ENCODE results near the gene RRP7A. TPM values are rescaled to one million over a fixed set of nuclear protein-coding genes. Genes with fewer than 3 reads are reported as not detected.

RRP7A gene
- total RNA-seq, 1 donor from 2014 or later: 20.6 TPM

Small RNAs within 50 kb of the gene (small RNA-seq; reads per million reads assigned to genes)
- gene RN7SKP80 (not detected), gene RNU6-513P (not detected)

Other genes with a start within 250 kb of the RRP7A start
- gene TCF20, start 249.1 kb downstream of the RRP7A start, total RNA-seq: 30.4 TPM
- 1.7 TPM for gene NFAM1, start 87.4 kb downstream of the RRP7A start, total RNA-seq
- 4.4 TPM for gene SERHL2, start 34.2 kb upstream of the RRP7A start, total RNA-seq
- 34.9 TPM for gene POLDIP3, start 95.1 kb upstream of the RRP7A start, total RNA-seq
- not detected for gene ATP5MGL, start 120.8 kb upstream of the RRP7A start, total RNA-seq
- 174 TPM for gene CYB5R3, start 129.6 kb upstream of the RRP7A start, total RNA-seq
- gene A4GALT, start 201.1 kb upstream of the RRP7A start, total RNA-seq: 35.6 TPM

All from vagina (tissue), 1 donor.